Right cardiac atrium (tissue), 5 donors: ENCODE data around the gene MAPKAP1. TPM values are rescaled to one million over a fixed set of nuclear protein-coding genes. Genes with fewer than 3 reads are reported as not detected.
"Not testable (repeated sequence)": the region's sequence is repeated elsewhere in the genome, so short reads cannot be mapped to it uniquely, and the experiment has no call there.

Source experiments
- ATAC-seq, 2 donors: fragments of 200-7000 bp; cut with Tn5 transposase; one replicate each; pipeline versions ENCODE4 v1.8.0 to v1.9.1; 2020; ENCODE audit warnings: moderate library complexity in 2 of 2, mild to moderate bottlenecking in 1 of 2
- DNase-seq, 3 donors: peaks; one replicate each; pipeline ENCODE4 v3.0.0-alpha.2; 2020
- H3K27ac ChIP-seq: one replicate; pipeline ENCODE4 v1.5.1; 2013; ENCODE audit warnings: mild to moderate bottlenecking, low read length, control low read depth, moderate library complexity
- H3K27me3 ChIP-seq: one replicate; pipeline ENCODE4 v1.6.1; 2013; ENCODE audit not compliant: control insufficient read depth, insufficient read depth
- H3K4me1 ChIP-seq: one replicate; pipeline ENCODE4 v1.6.1; 2013; ENCODE audit warnings: low read length; ENCODE audit not compliant: control insufficient read depth, insufficient read depth
- H3K4me3 ChIP-seq: one replicate; pipeline ENCODE4 v1.5.1; 2013; ENCODE audit warnings: low read length, control low read depth
- H3K9me3 ChIP-seq: one replicate; pipeline ENCODE4 v1.6.1; 2013; ENCODE audit warnings: low read length; ENCODE audit not compliant: control insufficient read depth
- WGBS: extraction: QIAGEN DNeasy Blood & Tissue Kit; methylation state at CpG from one replicate; pipeline ENCODE4 v1.1.7; 2013; 5-methylcytosine and 5-hydroxymethylcytosine counted together
- intact Hi-C, 4 donors: fragments of 100-400 bp; cut with DNase I; formaldehyde crosslinking; loops; one replicate each; pipeline versions ENCODE4 v1.11.0 to v1.14.0; 2022 to 2023
- polyA plus RNA-seq: library from polyadenylated mRNA; stranded (reverse); fragments of 200-250 nt; gene quantifications from one replicate; pipeline ENCODE4 v1.2.3, GENCODE V29; 2013
- total RNA-seq, 4 donors: library from RNA; stranded (reverse); fragmentation: NEBNext Ultra II Directional; extraction: Animal tissue kit (Norgen Biotek cat#: 25700); gene quantifications; one replicate each; pipeline ENCODE4 v1.2.1, GENCODE V29; 2021
- donor health status: healthy with polysubstance abuse.
- donor health status: DM: no; HTN: yes; CAD: no.
- donor health status: DM: no; HTN: no; CAD: no.
- donor health status: DM: no; HTN: yes; CAD: no; lungs with severe emphysema.
- donor health status: DM: yes; HTN: yes; CAD: no.

The MAPKAP1 gene
- total and polyA plus RNA-seq, 5 donors = 97.1 to 116 (median 108) TPM

GRCh38 chr9:125693492-125693891, 13.5 kb downstream of the MAPKAP1 start:
- intact Hi-C loops, H3K4me3 ChIP-seq, H3K4me1 ChIP-seq, H3K9me3 ChIP-seq, H3K27me3 ChIP-seq, ATAC-seq, DNase-seq, H3K27ac ChIP-seq: not testable (repeated sequence)
- 79% methylated on average over 10 of the region's 10 CpGs for WGBS

DNA sequence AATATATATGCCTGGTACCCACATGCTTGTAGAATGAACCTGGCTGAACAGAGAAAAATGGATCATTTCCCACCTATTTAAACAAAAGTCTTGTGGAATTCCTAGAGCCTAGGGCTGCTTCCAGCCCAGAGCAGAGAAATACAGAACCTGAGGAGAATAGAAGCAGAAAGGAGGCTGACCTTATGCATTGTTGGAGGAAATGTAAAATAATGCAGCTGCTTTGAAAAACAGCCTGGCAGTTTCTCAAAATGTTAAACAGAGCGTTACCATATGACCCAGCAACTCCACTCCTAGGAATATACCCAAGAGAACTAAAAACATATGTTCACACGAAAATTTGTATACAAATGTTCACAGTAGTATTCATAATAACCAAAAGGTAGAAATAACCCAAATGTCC, 15.1 kb downstream of the MAPKAP1 start:
- H3K4me1 ChIP-seq = no peaks in the 10 kb centered on the region
- no peaks in the 10 kb centered on the region for H3K27me3 ChIP-seq
- ATAC-seq (no peak), DNase-seq (no peak)
- intact Hi-C loops = no loop called here
- no peaks in the 10 kb centered on the region for H3K9me3 ChIP-seq
- 81% methylated on average over 2 of the region's 2 CpGs for WGBS
- H3K27ac ChIP-seq = no peak overlapping the region
- H3K4me3 ChIP-seq = no peak overlapping the region

GRCh38 chr9:125690679-125691078, 16.3 kb downstream of the MAPKAP1 start:
- no peaks in the 10 kb centered on the region for H3K4me1 ChIP-seq
- ATAC-seq = no peak
- no peaks in the 10 kb centered on the region for H3K27me3 ChIP-seq
- no peak overlapping the region for H3K4me3 ChIP-seq
- no peak for DNase-seq
- H3K9me3 ChIP-seq = no peaks in the 10 kb centered on the region
- 83% methylated on average over 10 of the region's 10 CpGs for WGBS
- intact Hi-C loops = no loop called here
- H3K27ac ChIP-seq = no peak overlapping the region

DNA sequence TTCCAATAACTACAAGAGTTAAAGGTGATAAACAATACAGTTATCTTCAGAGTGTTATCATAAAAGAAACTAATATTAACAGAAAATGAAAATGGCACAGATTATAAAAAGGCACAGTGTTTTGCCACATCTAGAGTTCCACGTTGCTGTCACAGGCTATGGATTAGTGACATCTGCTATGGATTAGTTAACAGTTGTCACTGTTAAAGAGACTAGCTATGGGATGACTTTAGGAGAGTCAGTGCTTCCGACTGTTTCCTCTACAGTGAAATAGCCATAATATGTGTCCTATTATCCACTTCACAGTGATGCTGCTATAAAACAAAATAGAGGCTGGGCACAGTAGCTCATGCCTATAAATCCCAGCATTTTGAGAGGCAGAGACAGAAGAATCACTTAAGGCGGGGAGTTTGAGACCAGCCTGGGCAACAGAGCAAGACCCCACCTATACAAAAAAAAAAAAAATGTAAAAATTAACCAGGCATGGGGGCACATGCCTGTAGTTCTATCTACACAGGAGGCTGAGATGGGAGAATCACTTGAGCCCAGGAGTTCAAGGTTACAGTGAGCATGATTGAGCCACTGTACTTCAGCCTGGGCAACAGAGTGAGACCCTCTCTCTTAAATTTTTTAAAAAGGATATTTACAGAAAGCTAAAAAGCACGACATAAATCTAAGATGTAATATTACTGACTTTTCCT, 19.7 kb downstream of the MAPKAP1 start:
- DNase-seq (no peak), ATAC-seq (no peak)
- H3K27ac ChIP-seq = no peak overlapping the region

GRCh38 chr9:125685167-125685566, 21.8 kb downstream of the MAPKAP1 start:
- intact Hi-C loops = no loop called here
- H3K4me3 ChIP-seq = no peak overlapping the region
- no peaks in the 10 kb centered on the region for H3K9me3 ChIP-seq
- ATAC-seq (no peak), DNase-seq (no peak)
- H3K27me3 ChIP-seq = no peaks in the 10 kb centered on the region
- H3K4me1 ChIP-seq = no peaks in the 10 kb centered on the region
- no peak overlapping the region for H3K27ac ChIP-seq
- WGBS = over 99% methylated on average over 3 of the region's 3 CpGs

More for the DNA sequence above, 19.7 kb downstream of the MAPKAP1 start:
- Histone ChIP-seq H3K9me3 (no peaks in the 10 kb centered on the region), H3K4me1 (no peaks in the 10 kb centered on the region), H3K27me3 (no peaks in the 10 kb centered on the region), H3K4me3 (no peak overlapping the region)
- WGBS = 88% methylated on average over 4 of the region's 4 CpGs
- intact Hi-C loops = no loop called here

GRCh38 chr9:125683486-125683885, 23.5 kb downstream of the MAPKAP1 start:
- H3K4me1 ChIP-seq = no peaks in the 10 kb centered on the region
- DNase-seq (no peak), ATAC-seq (no peak)
- no peak overlapping the region for H3K4me3 ChIP-seq
- WGBS = 84% methylated on average over 3 of the region's 3 CpGs
- no peak overlapping the region for H3K27ac ChIP-seq
- intact Hi-C loops = no loop called here
- H3K9me3 ChIP-seq = no peaks in the 10 kb centered on the region
- H3K27me3 ChIP-seq = no peaks in the 10 kb centered on the region

DNA sequence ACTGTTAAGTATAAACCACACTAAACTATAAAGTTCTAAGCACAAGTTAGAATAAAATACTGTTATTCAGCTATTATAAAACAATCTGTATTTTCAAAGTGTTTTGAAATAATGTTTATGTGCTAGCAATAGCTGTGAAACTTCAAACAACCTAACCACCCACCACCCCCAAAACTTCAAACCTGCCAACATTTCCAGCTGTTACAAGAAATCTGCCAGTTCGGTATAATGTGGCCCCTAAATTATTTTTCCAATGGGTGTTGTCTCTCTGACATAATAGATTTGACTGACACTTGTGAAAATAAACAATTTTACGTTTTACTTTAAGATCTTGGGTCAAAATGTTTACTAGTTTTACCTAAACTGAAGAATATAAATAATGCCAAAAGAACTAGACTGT, 24.7 kb downstream of the MAPKAP1 start:
- intact Hi-C loops = no loop called here
- no peaks in the 10 kb centered on the region for H3K27me3 ChIP-seq
- WGBS = 66% methylated on average over 2 of the region's 2 CpGs

DNA sequence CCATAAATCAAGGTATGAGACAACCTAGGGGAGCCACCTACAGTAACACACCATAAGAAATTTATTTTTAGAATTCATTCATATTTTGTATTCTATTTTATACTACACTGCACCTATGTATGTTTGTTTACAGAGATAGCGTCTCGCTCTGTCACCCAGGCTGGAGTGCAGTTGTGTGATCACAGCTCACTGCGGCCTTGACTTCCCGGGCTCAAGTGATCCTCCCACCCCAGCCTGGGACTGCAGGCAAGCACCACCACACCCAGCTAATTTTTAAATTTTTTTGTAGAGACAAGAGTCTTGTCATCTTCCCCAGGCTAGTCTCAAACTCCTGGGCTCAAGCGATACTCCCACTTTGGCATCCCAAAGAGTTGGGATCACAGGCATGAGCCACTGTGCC, 25.4 kb downstream of the MAPKAP1 start:
- Histone ChIP-seq H3K27ac (no peak overlapping the region), H3K4me1 (no peaks in the 10 kb centered on the region), H3K9me3 (no peaks in the 10 kb centered on the region), H3K4me3 (no peak overlapping the region), H3K27me3 (no peaks in the 10 kb centered on the region)
- intact Hi-C loops = no loop called here
- DNase-seq (no peak), ATAC-seq (no peak)
- WGBS = 95% methylated on average over 5 of the region's 5 CpGs

More for the DNA sequence above, 24.7 kb downstream of the MAPKAP1 start:
- ATAC-seq = no peak
- Histone ChIP-seq H3K4me3 (no peak overlapping the region), H3K9me3 (no peaks in the 10 kb centered on the region), H3K4me1 (no peaks in the 10 kb centered on the region), H3K27ac (no peak overlapping the region)
- no peak for DNase-seq

GRCh38 chr9:125681086-125681622, 25.9 kb downstream of the MAPKAP1 start:
- WGBS = 89% methylated on average over 3 of the region's 3 CpGs
- no peak overlapping the region for H3K4me3 ChIP-seq
- no peaks in the 10 kb centered on the region for H3K4me1 ChIP-seq
- no peak overlapping the region for H3K27ac ChIP-seq
- H3K27me3 ChIP-seq = no peaks in the 10 kb centered on the region
- intact Hi-C loops = no loop called here
- H3K9me3 ChIP-seq = no peaks in the 10 kb centered on the region
- ATAC-seq (no peak), DNase-seq (no peak)

- H3K27me3 ChIP-seq = no peaks in the 10 kb centered on the region
- no peaks in the 10 kb centered on the region for H3K9me3 ChIP-seq
- H3K27ac ChIP-seq = no peak overlapping the region
- no peak for DNase-seq
- H3K4me1 ChIP-seq = no peaks in the 10 kb centered on the region
- ATAC-seq = no peak
- intact Hi-C loops = no loop called here
- H3K4me3 ChIP-seq = no peak overlapping the region
Measured at GRCh38 chr9:125680445-125680844, 26.6 kb downstream of the MAPKAP1 start.

- no peak overlapping the region for H3K4me3 ChIP-seq
- H3K27ac ChIP-seq = no peak overlapping the region
- H3K27me3 ChIP-seq = no peaks in the 10 kb centered on the region
- intact Hi-C loops = no loop called here
- DNase-seq = no peak
- 77% methylated on average over 8 of the region's 8 CpGs for WGBS
- ATAC-seq = no peak
- no peaks in the 10 kb centered on the region for H3K9me3 ChIP-seq
- peaks cover 1% of the 10 kb centered on the region for H3K4me1 ChIP-seq
Measured at GRCh38 chr9:125679597-125680189, 27.3 kb downstream of the MAPKAP1 start.
